ENCODE results near the gene DLGAP1.

DLGAP1 gene

DNA sequence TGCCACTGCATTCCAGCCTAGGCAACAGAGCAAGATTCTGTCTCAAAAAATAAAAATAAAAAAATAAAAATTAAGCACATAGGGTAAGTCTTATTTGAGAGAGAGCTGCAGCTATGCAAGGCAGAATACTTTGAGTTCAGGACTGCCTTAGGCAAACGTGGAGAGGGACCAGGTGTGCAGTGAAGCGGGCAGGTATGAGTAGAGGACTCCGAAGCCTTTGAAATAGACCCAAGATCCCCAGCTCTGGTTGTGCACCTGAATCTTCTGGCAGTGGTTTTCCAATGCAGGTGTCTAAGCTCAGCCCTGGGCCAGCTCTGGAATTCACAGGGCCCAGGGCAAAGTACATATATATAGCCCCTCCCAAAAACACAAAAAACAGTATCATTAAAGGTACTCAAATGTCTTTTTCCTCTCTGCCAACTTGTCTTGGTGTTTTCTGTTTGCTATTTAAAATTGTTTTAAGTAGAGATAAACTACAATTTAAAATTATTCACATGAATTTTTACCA is 983.9 kb downstream of the DLGAP1 start:
- in situ Hi-C loops (cut with MboI; ENCODE audit: low sequenced_read_pairs) = loop anchor here (25.0 kb wide), 1 partner anchor 191 kb away; no protein-coding TSS in a partner anchor

GRCh38 chr18:3468833-3469232 is 986.3 kb downstream of the DLGAP1 start:
- in situ Hi-C loops (cut with MboI; ENCODE audit: low sequenced_read_pairs) = loop anchor here (25.0 kb wide), 1 partner anchor 193 kb away; no protein-coding TSS in a partner anchor

GRCh38 chr18:3468066-3468705 is 986.9 kb downstream of the DLGAP1 start:
- in situ Hi-C loops (cut with MboI; ENCODE audit: low sequenced_read_pairs) = loop anchor here (25.0 kb wide), 1 partner anchor 194 kb away; no protein-coding TSS in a partner anchor

GRCh38 chr18:3466872-3467271 is 988.2 kb downstream of the DLGAP1 start:
- in situ Hi-C loops (cut with MboI; ENCODE audit: low sequenced_read_pairs) = loop anchor here (25.0 kb wide), 1 partner anchor 195 kb away; no protein-coding TSS in a partner anchor

DNA sequence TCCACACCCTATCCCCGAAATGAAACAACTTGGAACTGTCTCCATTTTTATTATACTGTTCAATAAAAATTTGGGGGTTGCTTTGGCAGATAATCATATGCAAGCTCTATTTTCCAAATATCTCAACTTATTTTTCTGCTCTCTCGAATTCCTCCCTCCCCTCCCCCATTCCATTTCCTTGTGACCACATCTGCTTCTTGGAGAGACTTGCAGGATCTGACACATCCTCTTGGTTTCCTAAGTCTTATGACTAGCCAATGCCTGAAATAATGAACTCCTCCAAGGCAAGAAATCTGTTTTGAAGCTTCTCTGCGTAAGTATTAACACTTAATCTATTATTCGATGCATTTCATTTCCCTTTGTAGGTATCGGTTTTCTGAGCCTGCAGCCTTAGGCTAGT is 989.1 kb downstream of the DLGAP1 start:
- in situ Hi-C loops (cut with MboI; ENCODE audit: low sequenced_read_pairs) = loop anchor here (25.0 kb wide), 1 partner anchor 196 kb away; no protein-coding TSS in a partner anchor

GRCh38 chr18:3463051-3463450 is 992.1 kb downstream of the DLGAP1 start:
- in situ Hi-C loops (cut with MboI; ENCODE audit: low sequenced_read_pairs) = loop anchor here (25.0 kb wide), 1 partner anchor 199 kb away; no protein-coding TSS in a partner anchor

DNA sequence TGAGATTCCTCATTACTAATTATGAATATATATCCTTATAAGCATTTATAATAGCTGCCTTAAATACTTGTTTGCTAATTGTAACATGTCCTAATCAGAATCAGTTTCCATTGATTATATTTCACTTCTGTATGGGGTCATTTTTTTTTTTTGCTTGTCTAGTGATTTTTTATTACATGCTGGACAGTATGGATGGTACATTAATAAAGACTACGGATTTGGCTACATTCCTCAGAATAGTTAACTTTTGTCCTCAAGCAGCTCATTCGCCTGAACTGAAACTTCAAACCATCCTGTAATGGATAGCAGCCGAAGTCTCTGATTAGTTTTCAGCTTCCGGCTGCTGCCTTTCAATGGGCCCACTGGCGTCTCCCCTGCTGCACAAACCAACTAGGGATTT is 993.4 kb downstream of the DLGAP1 start:
- in situ Hi-C loops (cut with MboI; ENCODE audit: low sequenced_read_pairs) = loop anchor here (25.0 kb wide), 1 partner anchor 201 kb away; no protein-coding TSS in a partner anchor

DNA sequence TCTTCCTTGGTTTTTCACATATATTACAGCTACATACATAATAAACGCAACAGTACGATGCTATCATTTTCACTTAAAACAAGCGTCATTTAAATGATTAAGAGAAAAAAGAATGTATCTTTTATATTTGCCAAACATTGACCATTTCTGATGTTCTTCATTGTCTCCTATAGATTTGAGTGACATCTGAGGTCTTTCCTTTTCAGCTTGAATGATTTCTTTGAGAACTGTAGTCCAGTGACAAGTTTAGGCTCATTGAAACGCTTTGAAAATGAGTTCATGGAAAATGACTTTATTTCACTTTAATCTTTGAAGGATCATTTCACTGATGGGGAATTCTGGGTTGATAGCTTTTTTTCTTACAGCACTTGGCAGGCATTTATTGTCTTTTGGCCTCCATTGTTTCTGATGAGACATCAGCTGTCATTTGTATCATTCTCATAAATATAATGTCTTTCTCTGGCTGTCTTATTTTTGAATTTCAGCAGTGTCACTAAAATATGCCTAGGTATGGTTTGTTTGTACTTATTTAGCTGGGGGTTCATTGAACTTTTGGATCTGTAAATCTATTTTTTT is 994.2 kb downstream of the DLGAP1 start:
- in situ Hi-C loops (cut with MboI; ENCODE audit: low sequenced_read_pairs) = loop anchor here (25.0 kb wide), 1 partner anchor 201 kb away; no protein-coding TSS in a partner anchor

- in situ Hi-C loops (cut with MboI; ENCODE audit: low sequenced_read_pairs) = loop anchor here (10.0 to 25.0 kb wide), 2 partner anchors 164 to 203 kb away; no protein-coding TSS in a partner anchor
These were observed 995.9 kb downstream of the DLGAP1 start for GRCh38 chr18:3458952-3459853.

DNA sequence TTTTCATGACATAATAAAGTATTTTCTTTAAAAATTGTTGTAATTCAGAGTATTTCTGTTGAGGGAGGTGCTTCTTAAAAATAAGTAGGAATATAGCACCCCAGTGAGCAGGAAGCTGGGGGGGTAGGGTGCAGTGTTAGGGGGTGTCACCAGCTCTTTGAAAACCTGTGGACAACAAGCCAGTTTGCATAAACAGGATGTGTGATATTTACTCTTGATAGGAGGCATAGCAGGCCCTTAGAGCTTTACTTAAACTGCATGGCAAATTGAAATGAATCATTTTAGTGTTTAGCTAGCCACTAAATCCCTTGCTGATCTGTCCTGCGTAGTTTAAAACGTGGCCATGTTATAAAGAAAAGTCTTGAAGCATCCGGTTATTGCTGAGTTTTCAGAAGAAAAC is 996.7 kb downstream of the DLGAP1 start:
- in situ Hi-C loops (cut with MboI; ENCODE audit: low sequenced_read_pairs) = loop anchor here (10.0 to 25.0 kb wide), 2 partner anchors 164 to 204 kb away; no protein-coding TSS in a partner anchor

- in situ Hi-C loops (cut with MboI; ENCODE audit: low sequenced_read_pairs) = loop anchor here (10.0 to 25.0 kb wide), 2 partner anchors 162 to 205 kb away; no protein-coding TSS in a partner anchor
These were observed 997.8 kb downstream of the DLGAP1 start for GRCh38 chr18:3457261-3457724.

DNA sequence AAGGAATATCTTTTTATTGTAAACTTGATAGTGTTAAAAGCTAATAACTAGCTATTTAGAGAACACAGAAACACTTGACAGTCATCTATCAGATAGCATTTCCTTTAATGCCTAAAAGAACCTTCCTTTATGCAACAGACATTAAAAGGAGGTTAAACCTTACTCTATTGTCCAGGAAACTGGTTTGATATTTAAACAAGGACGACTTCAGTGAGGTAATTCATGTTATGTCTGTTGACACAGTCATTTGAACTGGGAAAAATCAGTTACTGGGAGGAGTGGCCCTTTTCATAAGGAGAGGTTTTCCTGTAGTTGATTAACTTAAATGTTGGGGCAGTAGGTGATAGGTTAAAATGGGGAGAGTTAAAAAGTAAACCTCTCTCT is 998.4 kb downstream of the DLGAP1 start:
- in situ Hi-C loops (cut with MboI; ENCODE audit: low sequenced_read_pairs) = loop anchor here (10.0 to 25.0 kb wide), 2 partner anchors 162 to 206 kb away; no protein-coding TSS in a partner anchor

- in situ Hi-C loops (cut with MboI; ENCODE audit: low sequenced_read_pairs) = loop anchor here (10.0 to 25.0 kb wide), 2 partner anchors 161 to 206 kb away; no protein-coding TSS in a partner anchor
These were observed 999.0 kb downstream of the DLGAP1 start for GRCh38 chr18:3455907-3456685.

DNA sequence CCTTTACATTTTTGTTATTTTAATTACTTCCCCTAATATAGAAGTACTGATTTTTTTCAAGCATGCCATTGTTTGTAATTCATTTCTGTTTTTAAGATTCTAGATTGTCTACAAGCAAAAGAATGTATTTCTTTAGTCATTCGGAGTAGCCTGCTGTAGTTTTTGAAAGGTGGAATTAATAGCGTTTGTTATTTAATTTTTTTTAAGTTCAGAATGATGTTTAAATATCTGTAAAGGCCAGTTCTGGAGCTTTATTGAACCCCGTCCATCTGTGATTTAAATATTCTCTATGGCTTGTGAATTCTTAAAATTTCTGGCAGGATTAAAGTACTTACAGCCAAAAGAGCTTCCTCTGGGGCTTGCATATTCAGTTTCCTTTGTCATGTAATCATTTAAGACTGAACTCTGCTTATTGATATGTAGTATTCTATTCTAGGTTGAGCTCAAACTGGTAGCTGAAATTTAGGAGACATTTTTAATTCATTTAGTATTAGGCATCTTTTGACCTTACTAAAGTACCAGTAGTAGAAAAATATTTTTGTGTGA is 999.9 kb downstream of the DLGAP1 start:
- in situ Hi-C loops (cut with MboI; ENCODE audit: low sequenced_read_pairs) = loop anchor here (10.0 to 25.0 kb wide), 2 partner anchors 160 to 207 kb away; no protein-coding TSS in a partner anchor

DNA sequence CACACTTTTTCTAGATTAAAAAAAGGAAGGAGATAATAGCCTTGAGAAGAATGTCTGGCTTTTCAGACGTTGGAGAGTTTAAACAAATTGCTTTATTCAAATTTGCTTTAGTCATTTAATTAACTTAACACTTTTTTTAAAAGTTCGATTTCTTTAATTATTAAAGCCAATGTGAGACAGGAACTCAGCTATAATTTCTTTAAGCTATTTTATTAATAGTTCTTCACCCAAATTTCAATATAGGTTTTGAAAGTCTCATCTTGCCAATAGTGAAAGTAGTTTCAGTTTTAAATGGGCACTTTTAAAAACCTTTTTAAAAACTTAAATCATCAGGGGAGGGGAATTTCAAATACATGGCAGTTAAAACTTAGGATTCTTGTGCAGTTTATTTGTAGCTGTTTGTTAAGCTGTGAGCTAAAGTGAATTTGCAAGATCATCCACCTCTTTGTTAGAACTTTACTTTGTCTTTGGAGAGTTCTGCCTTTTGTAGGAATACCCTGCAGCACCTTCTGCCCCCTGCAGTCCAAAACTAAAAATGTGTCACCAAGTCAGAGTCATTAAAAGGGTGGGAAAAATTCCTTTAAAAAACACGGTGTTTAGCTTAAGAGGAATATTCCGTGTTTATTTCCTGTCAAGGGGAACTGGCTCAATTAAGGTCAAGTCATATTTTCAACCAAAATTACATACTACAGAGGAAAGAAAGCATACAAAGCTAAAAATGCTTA is 1000.6 kb downstream of the DLGAP1 start:
- in situ Hi-C loops (cut with MboI; ENCODE audit: low sequenced_read_pairs) = loop anchor here (10.0 to 25.0 kb wide), 2 partner anchors 160 to 208 kb away; no protein-coding TSS in a partner anchor

DNA sequence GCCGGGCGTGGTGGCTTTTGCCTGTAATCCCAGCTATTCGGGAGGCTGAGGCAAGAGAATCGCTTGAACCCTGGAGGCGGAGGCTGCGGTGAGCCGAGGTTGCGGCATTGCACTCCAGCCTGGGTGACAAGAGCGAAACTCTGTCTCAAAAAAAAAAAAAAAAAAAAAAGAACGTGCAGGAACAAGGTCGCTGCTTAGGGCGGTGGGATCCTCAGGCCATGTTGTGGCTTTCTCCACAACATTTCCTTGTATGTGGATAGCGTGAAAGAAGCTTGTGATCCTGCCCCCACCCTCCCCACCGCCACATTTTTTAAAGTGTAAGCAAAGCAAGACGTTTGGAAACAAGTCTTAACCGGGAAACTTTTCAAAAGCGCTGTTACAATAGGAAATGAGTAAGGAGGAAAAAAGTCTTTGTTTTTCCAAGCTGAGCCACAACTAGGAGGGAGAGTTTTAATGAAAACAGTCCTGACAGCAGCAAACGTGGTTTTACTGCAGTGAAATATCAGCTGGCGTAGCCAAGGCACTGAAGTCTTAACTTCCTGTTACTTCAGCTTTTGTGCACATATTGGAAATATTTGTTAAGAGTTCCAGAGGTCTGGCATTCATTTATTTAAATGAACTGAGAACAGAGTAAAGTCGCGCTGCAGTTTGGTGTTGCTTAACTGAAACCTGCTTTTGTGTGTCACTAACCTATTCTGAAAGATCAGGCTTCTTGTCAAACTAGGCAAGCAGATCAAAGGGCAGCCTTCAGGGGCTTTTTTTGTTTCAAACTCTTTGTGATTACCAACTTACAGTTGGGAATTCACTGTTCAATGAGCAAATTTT is 1001.4 kb downstream of the DLGAP1 start:
- in situ Hi-C loops (cut with MboI; ENCODE audit: low sequenced_read_pairs) = loop anchor here (10.0 to 25.0 kb wide), 2 partner anchors 159 to 209 kb away; no protein-coding TSS in a partner anchor

- in situ Hi-C loops (cut with MboI; ENCODE audit: low sequenced_read_pairs) = loop anchor here (10.0 to 25.0 kb wide), 2 partner anchors 158 to 209 kb away; no protein-coding TSS in a partner anchor
These were observed 1002.2 kb downstream of the DLGAP1 start for GRCh38 chr18:3452750-3453539.
